Astrocyte (in vitro differentiated cells and primary cell): ENCODE data around the gene EFCAB10. TPM values are rescaled to one million over a fixed set of nuclear protein-coding genes. Genes with fewer than 3 reads are reported as not detected.

Experiments
- DNase-seq: peaks from one replicate; pipeline ENCODE4 v3.0.0-alpha.2; 2010; ENCODE audit warnings: low read depth
- FAIRE-seq: peaks from 2 replicates; lab custom pipeline; 2011; peaks lifted over from hg19 to GRCh38; lab: Jason Lieb, UNC
- H2AFZ ChIP-seq: 2 replicates; pipeline ENCODE4 v1.6.0; 2012; ENCODE audit warnings: low read depth, low read length, inconsistent platforms
- H3K27ac ChIP-seq: 2 replicates; pipeline ENCODE4 v1.5.1; 2011; ENCODE audit warnings: low read depth, low read length, inconsistent platforms
- H3K27me3 ChIP-seq: 2 replicates; pipeline ENCODE4 v1.6.0; 2011; ENCODE audit warnings: low read length, inconsistent platforms; ENCODE audit not compliant: insufficient read depth
- H3K36me3 ChIP-seq: 2 replicates; pipeline ENCODE4 v1.5.1; 2011; ENCODE audit warnings: low read length, inconsistent platforms; ENCODE audit not compliant: insufficient read depth
- H3K4me1 ChIP-seq: 2 replicates; pipeline ENCODE4 v1.5.1; 2011; ENCODE audit warnings: low read length, inconsistent platforms; ENCODE audit not compliant: insufficient read depth
- H3K4me2 ChIP-seq: 2 replicates; pipeline ENCODE4 v1.6.0; 2012; ENCODE audit warnings: low read length, inconsistent platforms
- H3K4me3 ChIP-seq: 2 replicates; pipeline ENCODE4 v1.5.1; 2011; ENCODE audit warnings: low read depth, mild to moderate bottlenecking, low read length, inconsistent platforms; ENCODE audit not compliant: insufficient read depth
- H3K79me2 ChIP-seq: 2 replicates; pipeline ENCODE4 v1.6.0; 2012; ENCODE audit warnings: mild to moderate bottlenecking, low read length, inconsistent platforms; ENCODE audit not compliant: insufficient read depth
- H3K9ac ChIP-seq: 2 replicates; pipeline ENCODE4 v1.6.0; 2012; ENCODE audit warnings: mild to moderate bottlenecking, low read length, inconsistent platforms
- H3K9me3 ChIP-seq: 2 replicates; pipeline ENCODE4 v1.5.1; 2012; ENCODE audit warnings: low read depth, mild to moderate bottlenecking, low read length, inconsistent platforms; ENCODE audit not compliant: insufficient read depth
- H4K20me1 ChIP-seq: 2 replicates; pipeline ENCODE4 v1.6.0; 2012; ENCODE audit warnings: low read length, inconsistent platforms; ENCODE audit not compliant: insufficient read depth
- H3K27ac Mint-ChIP-seq: one replicate; pipeline ENCODE4 v1.8.0; 2021; ENCODE audit warnings: mild to moderate bottlenecking, mixed read lengths; ENCODE audit not compliant: unreplicated experiment
- H3K27me3 Mint-ChIP-seq: one replicate; pipeline ENCODE4 v1.8.0; 2021; ENCODE audit warnings: low read depth, mixed read lengths; ENCODE audit not compliant: unreplicated experiment
- H3K36me3 Mint-ChIP-seq: one replicate; pipeline ENCODE4 v1.8.0; 2021; ENCODE audit warnings: low read depth, mixed read lengths; ENCODE audit not compliant: unreplicated experiment
- H3K4me1 Mint-ChIP-seq: one replicate; pipeline ENCODE4 v1.8.0; 2021; ENCODE audit warnings: low read depth, mixed read lengths; ENCODE audit not compliant: unreplicated experiment
- H3K4me3 Mint-ChIP-seq: one replicate; pipeline ENCODE4 v1.8.0; 2021; ENCODE audit warnings: mild to moderate bottlenecking, moderate library complexity, mixed read lengths; ENCODE audit not compliant: unreplicated experiment
- H3K9me3 Mint-ChIP-seq: one replicate; pipeline ENCODE4 v1.8.0; 2021; ENCODE audit warnings: mild to moderate bottlenecking, mixed read lengths; ENCODE audit not compliant: unreplicated experiment
- EZH2 ChIP-seq: IDR thresholded peaks from 2 replicates; pipeline ENCODE4 v1.6.1; 2012; ENCODE audit warnings: mild to moderate bottlenecking, low read length, inconsistent platforms; ENCODE audit not compliant: insufficient read depth
- total RNA-seq: library from RNA; stranded (reverse); gene quantifications from 2 replicates; pipeline ENCODE4 v1.2.1, GENCODE V29; 2021
- TF ChIP-seq, protein P1 (sequence below): IDR thresholded peaks from 2 replicates; pipeline ENCODE4 v1.5.1; 2011; ENCODE audit warnings: low read depth, mild to moderate bottlenecking, inconsistent platforms, low read length, moderate library complexity; ENCODE audit not compliant: insufficient read depth

The EFCAB10 gene
- total RNA-seq, 1 donor from 2014 or later = 0.52 TPM

DNA sequence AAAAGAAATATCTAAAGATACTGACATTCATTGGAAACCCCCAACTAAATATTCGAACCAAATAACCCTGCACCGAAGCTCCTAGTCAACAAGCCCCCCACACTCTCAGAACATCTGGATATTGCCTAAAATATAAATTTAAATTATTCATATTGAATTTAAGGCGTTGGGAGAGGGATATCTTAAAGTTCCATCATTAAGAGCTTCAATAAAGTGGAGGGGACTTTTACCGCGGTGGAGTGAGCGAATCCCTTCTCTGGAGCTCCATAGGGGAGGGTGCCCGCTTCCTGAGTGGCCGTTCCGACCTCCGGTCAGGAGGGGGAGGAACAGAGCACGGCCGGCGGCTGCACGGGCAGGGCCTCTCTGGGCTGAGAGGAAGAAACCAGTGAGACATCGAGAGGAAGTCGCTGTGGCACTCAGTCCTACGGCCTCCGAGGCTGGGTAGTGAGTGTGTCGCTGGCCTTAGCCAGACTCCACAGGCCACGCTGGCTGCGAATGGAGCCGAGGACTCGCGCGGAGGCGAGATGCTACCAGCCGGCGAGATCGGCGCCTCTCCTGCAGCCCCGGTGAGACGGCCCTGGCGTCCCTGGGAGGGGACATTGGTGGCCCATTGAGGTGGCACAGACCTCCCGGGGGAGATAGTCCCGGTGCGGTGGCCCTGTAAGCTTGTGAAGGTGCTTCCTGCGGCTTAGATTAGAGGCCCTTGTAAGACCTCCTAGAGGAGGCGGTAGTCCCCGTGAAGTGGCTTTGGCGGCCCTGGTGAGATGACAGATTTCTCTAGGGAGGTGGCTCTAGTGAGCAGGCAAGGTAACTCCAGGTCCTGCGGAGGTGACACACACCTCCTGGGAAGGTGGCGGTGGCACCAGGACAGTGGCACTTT lies 49.3 kb downstream of the EFCAB10 start, which contains the start of gene RINT1:
Gene RINT1 (plus strand): TSS at position 410 of the 880 bp plus-strand sequence. CDS start 115 bp downstream, at position 525.
- FAIRE-seq = no peak
- Mint-ChIP-seq H3K4me3 (peak within 1 kb of the TSS; percentile 99), H3K4me1 (peaks cover 15% of the 10 kb centered on the region)

DNA sequence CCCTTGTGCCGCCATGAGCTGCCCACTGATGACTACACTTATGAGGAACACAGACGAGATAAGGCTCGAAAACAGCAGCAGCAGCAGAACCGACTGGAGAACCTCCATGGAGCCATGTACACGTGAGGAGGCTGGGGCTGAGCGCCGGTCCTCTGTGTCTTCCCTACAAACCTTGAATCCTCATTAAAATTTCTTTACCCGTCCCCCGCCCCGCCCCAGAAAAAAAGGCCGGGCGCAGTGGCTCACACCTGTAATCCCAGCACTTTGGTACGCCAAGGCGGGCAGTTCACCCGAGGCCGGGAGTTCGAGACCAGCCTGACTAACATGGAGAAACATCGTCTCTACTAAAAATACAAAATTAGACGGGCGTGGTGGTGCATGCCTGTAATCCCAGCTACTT lies 50.7 kb downstream of the EFCAB10 start:
- Histone ChIP-seq H3K9me3 (no peaks in the 10 kb centered on the region), H3K36me3 (peaks cover 6% of the 10 kb centered on the region), H3K4me2 (no peak overlapping the region), H3K27me3 (no peaks in the 10 kb centered on the region), H3K79me2 (peaks cover 31% of the 10 kb centered on the region), H3K4me1 (peaks cover 13% of the 10 kb centered on the region), H4K20me1 (peaks cover 13% of the 10 kb centered on the region), H3K4me3 (no peak overlapping the region), H3K27ac (no peak overlapping the region), H3K9ac (no peak overlapping the region), H2AFZ (no peak overlapping the region)
- no peak overlapping the region for H3K4me3 Mint-ChIP-seq
- no peak overlapping the region for H3K27ac Mint-ChIP-seq
- H3K9me3 Mint-ChIP-seq = no peaks in the 10 kb centered on the region
- no peaks in the 10 kb centered on the region for H3K36me3 Mint-ChIP-seq
- no peaks in the 10 kb centered on the region for H3K27me3 Mint-ChIP-seq
- TF ChIP-seq, protein P1, sequence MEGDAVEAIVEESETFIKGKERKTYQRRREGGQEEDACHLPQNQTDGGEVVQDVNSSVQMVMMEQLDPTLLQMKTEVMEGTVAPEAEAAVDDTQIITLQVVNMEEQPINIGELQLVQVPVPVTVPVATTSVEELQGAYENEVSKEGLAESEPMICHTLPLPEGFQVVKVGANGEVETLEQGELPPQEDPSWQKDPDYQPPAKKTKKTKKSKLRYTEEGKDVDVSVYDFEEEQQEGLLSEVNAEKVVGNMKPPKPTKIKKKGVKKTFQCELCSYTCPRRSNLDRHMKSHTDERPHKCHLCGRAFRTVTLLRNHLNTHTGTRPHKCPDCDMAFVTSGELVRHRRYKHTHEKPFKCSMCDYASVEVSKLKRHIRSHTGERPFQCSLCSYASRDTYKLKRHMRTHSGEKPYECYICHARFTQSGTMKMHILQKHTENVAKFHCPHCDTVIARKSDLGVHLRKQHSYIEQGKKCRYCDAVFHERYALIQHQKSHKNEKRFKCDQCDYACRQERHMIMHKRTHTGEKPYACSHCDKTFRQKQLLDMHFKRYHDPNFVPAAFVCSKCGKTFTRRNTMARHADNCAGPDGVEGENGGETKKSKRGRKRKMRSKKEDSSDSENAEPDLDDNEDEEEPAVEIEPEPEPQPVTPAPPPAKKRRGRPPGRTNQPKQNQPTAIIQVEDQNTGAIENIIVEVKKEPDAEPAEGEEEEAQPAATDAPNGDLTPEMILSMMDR = no peak
- no peak for TF ChIP-seq EZH2
- DNase-seq (no peak), FAIRE-seq (no peak)
- peaks cover 15% of the 10 kb centered on the region for H3K4me1 Mint-ChIP-seq

More for the DNA sequence above, 49.3 kb downstream of the EFCAB10 start, which contains the start of gene RINT1:
- H3K36me3 ChIP-seq = peaks cover 9% of the 10 kb centered on the region
- H3K9me3 Mint-ChIP-seq = no peaks in the 10 kb centered on the region
- no peaks in the 10 kb centered on the region for H3K27me3 ChIP-seq
- H4K20me1 ChIP-seq = peaks cover 22% of the 10 kb centered on the region
- peak within 1 kb of the TSS; percentile 91 for H3K4me2 ChIP-seq
- DNase-seq = peak; percentile 83
- peak within 1 kb of the TSS; percentile 96 for H2AFZ ChIP-seq
- no peaks in the 10 kb centered on the region for H3K9me3 ChIP-seq
- peak within 1 kb of the TSS; percentile 93 for H3K4me3 ChIP-seq
- peaks cover 13% of the 10 kb centered on the region for H3K4me1 ChIP-seq
- peak within 1 kb of the TSS; percentile 98 for H3K9ac ChIP-seq
- peak within 1 kb of the TSS; percentile 82 for H3K27ac ChIP-seq
- no peak for TF ChIP-seq EZH2
- TF ChIP-seq, protein P1 = peak; percentile 66
- peaks cover 1% of the 10 kb centered on the region for H3K36me3 Mint-ChIP-seq
- H3K79me2 ChIP-seq = peaks cover 38% of the 10 kb centered on the region
- no peaks in the 10 kb centered on the region for H3K27me3 Mint-ChIP-seq
- peak within 1 kb of the TSS; percentile 96 for H3K27ac Mint-ChIP-seq
